Measurements from ENCODE around the gene DCAF12. TPM values are rescaled to one million over a fixed set of nuclear protein-coding genes. Genes with fewer than 3 reads are reported as not detected.

DCAF12 gene
- total and polyA plus RNA-seq, 2 of the 4 experiments (the other 2 are of a cell fraction): 7.2 to 17.1 TPM

DNA sequence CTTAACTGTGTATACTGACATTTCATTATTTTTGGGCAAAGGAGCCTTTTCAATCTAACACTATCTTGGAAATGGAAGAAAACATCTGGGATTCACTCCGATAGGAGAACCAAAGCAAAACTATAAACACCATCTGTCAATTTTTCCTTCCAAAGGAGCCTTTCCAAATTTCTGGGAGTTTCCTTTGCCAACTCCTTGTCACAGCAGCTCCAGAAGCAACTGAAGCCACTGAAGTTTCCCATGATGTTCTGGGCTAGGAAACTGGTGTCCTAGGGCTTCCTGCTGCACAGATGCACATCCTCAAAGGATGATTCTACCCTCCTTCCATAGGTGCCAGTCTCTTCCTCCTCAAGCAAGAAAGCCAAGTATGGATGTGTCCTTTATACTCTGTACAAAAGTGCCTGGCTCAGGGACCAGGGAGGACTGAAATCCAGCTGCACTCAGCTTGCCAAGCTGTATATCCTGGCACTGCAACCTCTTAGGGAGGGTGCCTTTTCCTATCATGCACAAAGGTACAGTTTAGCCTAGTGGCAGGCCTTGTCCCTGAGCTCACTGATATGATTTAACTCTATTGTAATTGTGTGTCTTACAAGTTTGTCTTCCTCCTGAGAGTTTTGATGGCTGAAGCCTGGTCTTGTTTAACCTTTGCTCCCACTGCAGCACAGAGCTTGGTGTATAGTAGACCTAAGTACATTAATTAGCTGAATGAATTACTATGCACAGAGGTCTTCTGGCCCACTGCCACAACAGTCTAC lies 43.9 kb upstream of the DCAF12 start:
- Histone ChIP-seq H3K4me1 (ENCODE audit: control insufficient read depth, insufficient read depth, low read length) (no peaks in the 10 kb centered on the region), H3K4me2 (ENCODE audit: low read depth, low read length) (no peak overlapping the region), H4K91ac (ENCODE audit: insufficient read depth, low read depth, low read length) (no peak overlapping the region), H3K27me3 (ENCODE audit: control insufficient read depth, insufficient read depth, low read length) (peaks cover 2% of the 10 kb centered on the region; the same call in 1 of the 2 replicates), H3K4ac (ENCODE audit: low read depth, low read length) (no peak overlapping the region), H3K9me1 (ENCODE audit: insufficient read depth, low read length) (no peaks in the 10 kb centered on the region), H2BK5ac (ENCODE audit: low read depth, low read length, poor library complexity, severe bottlenecking) (no peak overlapping the region), H3K23ac (ENCODE audit: low read depth, low read length) (no peak overlapping the region), H2BK120ac (ENCODE audit: low read depth, low read length) (no peak overlapping the region), H3K9ac (ENCODE audit: low read depth, low read length) (no peak overlapping the region), H2AK5ac (ENCODE audit: low read depth, low read length) (no peak overlapping the region), H2BK15ac (ENCODE audit: low read depth, low read length) (no peak overlapping the region), H2AFZ (replicated peaks; ENCODE audit: low read length, poor library complexity) (no peak overlapping the region), H3K4me3 (ENCODE audit: insufficient read depth, low read depth, low read length) (no peak overlapping the region), H2BK20ac (ENCODE audit: low read depth, low read length) (no peak overlapping the region), H4K5ac (ENCODE audit: low read depth, low read length) (no peak overlapping the region), H3K14ac (replicated peaks; ENCODE audit: low read depth, low read length) (no peak overlapping the region), H2AK9ac (replicated peaks; ENCODE audit: low read depth, low read length, poor library complexity) (no peak overlapping the region), H4K8ac (ENCODE audit: low read depth in 2 of 2, low read length in 2 of 2) (no peak overlapping the region), H3K79me1 (ENCODE audit: low read depth in 1 of 2, low read length in 2 of 2) (no peaks in the 10 kb centered on the region), H4K20me1 (ENCODE audit: insufficient read depth, low read length) (no peaks in the 10 kb centered on the region), H3K18ac (ENCODE audit: low read depth, low read length) (no peak overlapping the region), H3K27ac (ENCODE audit: insufficient read depth, low read length) (no peak overlapping the region), H3K36me3 (ENCODE audit: control insufficient read depth, insufficient read depth, low read length) (no peaks in the 10 kb centered on the region), H3K56ac (ENCODE audit: extremely low read depth, insufficient read depth, low read length) (no peak overlapping the region), H3K9me3 (ENCODE audit: control insufficient read depth, insufficient read depth, low read length) (no peaks in the 10 kb centered on the region)
- no TSS peak for BruUV-seq (replicated peaks)
- no peak for DNase-seq
- ChIA-PET CTCF (interaction anchor here (0.7 kb wide), 1 partner anchor 964 kb away, joined by 5 read pairs; no protein-coding TSS in a partner anchor), POLR2A (ENCODE audit: unreplicated experiment) (interaction anchor here (0.6 kb wide), 1 partner anchor 42 kb away, joined by 7 read pairs; no protein-coding TSS in a partner anchor)
- no peak for ATAC-seq (ENCODE audit: low read depth)
- dilution Hi-C loops (cut with HindIII; ENCODE audit: low sequenced_read_pairs, unreplicated experiment): no loop called here
- TF ChIP-seq, protein P1, sequence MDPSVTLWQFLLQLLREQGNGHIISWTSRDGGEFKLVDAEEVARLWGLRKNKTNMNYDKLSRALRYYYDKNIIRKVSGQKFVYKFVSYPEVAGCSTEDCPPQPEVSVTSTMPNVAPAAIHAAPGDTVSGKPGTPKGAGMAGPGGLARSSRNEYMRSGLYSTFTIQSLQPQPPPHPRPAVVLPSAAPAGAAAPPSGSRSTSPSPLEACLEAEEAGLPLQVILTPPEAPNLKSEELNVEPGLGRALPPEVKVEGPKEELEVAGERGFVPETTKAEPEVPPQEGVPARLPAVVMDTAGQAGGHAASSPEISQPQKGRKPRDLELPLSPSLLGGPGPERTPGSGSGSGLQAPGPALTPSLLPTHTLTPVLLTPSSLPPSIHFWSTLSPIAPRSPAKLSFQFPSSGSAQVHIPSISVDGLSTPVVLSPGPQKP (IDR thresholded peaks at IDR 0.05; ENCODE audit: borderline replicate concordance, low read depth, low read length): no peak
- TF ChIP-seq MXI1 (IDR thresholded peaks at IDR 0.05; ENCODE audit: borderline replicate concordance, low read depth, low read length): no peak
- TF ChIP-seq NFE2L2 (IDR thresholded peaks at IDR 0.05; ENCODE audit: low read depth, low read length): no peak
- TF ChIP-seq CHD1 (IDR thresholded peaks at IDR 0.05; ENCODE audit: low read depth, low read length): no peak
- no peak for TF ChIP-seq FOS (IDR thresholded peaks at IDR 0.05; ENCODE audit: low read depth, low read length)
- no peak for TF ChIP-seq MAFK (IDR thresholded peaks at IDR 0.05; ENCODE audit: low read depth, low read length)
- TF ChIP-seq POLR2A (IDR thresholded peaks at IDR 0.05; ENCODE audit: low read depth, low read length): no peak
- no peak for TF ChIP-seq MAZ (IDR thresholded peaks at IDR 0.05; ENCODE audit: borderline replicate concordance, low read depth, low read length)
- TF ChIP-seq CEBPB (IDR thresholded peaks at IDR 0.05; ENCODE audit: low read depth, low read length): no peak
- TF ChIP-seq, protein P2, sequence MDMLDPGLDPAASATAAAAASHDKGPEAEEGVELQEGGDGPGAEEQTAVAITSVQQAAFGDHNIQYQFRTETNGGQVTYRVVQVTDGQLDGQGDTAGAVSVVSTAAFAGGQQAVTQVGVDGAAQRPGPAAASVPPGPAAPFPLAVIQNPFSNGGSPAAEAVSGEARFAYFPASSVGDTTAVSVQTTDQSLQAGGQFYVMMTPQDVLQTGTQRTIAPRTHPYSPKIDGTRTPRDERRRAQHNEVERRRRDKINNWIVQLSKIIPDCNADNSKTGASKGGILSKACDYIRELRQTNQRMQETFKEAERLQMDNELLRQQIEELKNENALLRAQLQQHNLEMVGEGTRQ (IDR thresholded peaks at IDR 0.05; ENCODE audit: low read depth, low read length): no peak
- no peak for TF ChIP-seq RCOR1 (IDR thresholded peaks at IDR 0.05; ENCODE audit: insufficient replicate concordance, low read length)
- TF ChIP-seq RAD21 (IDR thresholded peaks at IDR 0.05; ENCODE audit: low read length): no peak
- TF ChIP-seq BHLHE40 (IDR thresholded peaks at IDR 0.05; ENCODE audit: low read depth, low read length): no peak
- TF ChIP-seq RFX5 (IDR thresholded peaks at IDR 0.05; ENCODE audit: low read depth, low read length): no peak
- no peak for TF ChIP-seq SMC3 (IDR thresholded peaks at IDR 0.05; ENCODE audit: low read depth, low read length)
- TF ChIP-seq, protein P3, sequence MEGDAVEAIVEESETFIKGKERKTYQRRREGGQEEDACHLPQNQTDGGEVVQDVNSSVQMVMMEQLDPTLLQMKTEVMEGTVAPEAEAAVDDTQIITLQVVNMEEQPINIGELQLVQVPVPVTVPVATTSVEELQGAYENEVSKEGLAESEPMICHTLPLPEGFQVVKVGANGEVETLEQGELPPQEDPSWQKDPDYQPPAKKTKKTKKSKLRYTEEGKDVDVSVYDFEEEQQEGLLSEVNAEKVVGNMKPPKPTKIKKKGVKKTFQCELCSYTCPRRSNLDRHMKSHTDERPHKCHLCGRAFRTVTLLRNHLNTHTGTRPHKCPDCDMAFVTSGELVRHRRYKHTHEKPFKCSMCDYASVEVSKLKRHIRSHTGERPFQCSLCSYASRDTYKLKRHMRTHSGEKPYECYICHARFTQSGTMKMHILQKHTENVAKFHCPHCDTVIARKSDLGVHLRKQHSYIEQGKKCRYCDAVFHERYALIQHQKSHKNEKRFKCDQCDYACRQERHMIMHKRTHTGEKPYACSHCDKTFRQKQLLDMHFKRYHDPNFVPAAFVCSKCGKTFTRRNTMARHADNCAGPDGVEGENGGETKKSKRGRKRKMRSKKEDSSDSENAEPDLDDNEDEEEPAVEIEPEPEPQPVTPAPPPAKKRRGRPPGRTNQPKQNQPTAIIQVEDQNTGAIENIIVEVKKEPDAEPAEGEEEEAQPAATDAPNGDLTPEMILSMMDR (conservative IDR thresholded peaks at IDR 0.05; ENCODE audit: low read depth, low read length): no peak
- in situ Hi-C loops (cut with MboI; ENCODE audit: low sequenced_read_pairs): no loop called here
- WGBS, 2 experiments (ENCODE audit: extremely low coverage in 2 of 2, insufficient read length in 1 of 2): no CpG with 5 or more reads among the region's 1 CpG
- intact Hi-C loops (cut with micrococcal nuclease): no loop called here
